Adrenal gland (tissue), 5 donors: ENCODE data around the gene LPCAT1.

Source experiments
- CTCF ChIP-seq, 6 experiments: fragments of 450-650 bp in 4 of 6; fragments of 200-600 bp in 2 of 6; sonication (generic) in 1 of 6; IDR thresholded peaks; 1 replicate in 5 of 6; 2 replicates in 1 of 6; pipeline versions ENCODE4 v1.5.1 to v1.8.0; 2016 to 2021; ENCODE audit warnings: antibody characterized with exemption in 6 of 6, mild to moderate bottlenecking in 2 of 6, moderate library complexity in 1 of 6
- POLR2A ChIP-seq, 2 donors: fragments of 450-650 bp; IDR thresholded peaks; one replicate each; pipeline ENCODE4 v1.6.1; 2017; ENCODE audit warnings: antibody characterized with exemption in 2 of 2, mild to moderate bottlenecking in 2 of 2, moderate library complexity in 1 of 2
- donor health status: DM: no; HTN: no; CAD: no.

- TF ChIP-seq CTCF (IDR thresholded peaks at IDR 0.05) (no peak), POLR2A (IDR thresholded peaks at IDR 0.05) (no peak)
These were observed 920 bp downstream of the LPCAT1 start for GRCh38 chr5:1522601-1523479.
